Endodermal cell (in vitro differentiated cells): Measurements from ENCODE around the gene NHEJ1. TPM values are rescaled to one million over a fixed set of nuclear protein-coding genes. Genes with fewer than 3 reads are reported as not detected.

Source experiments
- DNase-seq: peaks from one replicate; pipeline ENCODE4 v3.0.0-alpha.2; 2017
- H3K27ac ChIP-seq: 2 replicates; pipeline ENCODE4 v1.5.1; 2013; ENCODE audit warnings: mild to moderate bottlenecking, low read depth, low read length, moderate library complexity
- H3K27me3 ChIP-seq: 2 replicates; pipeline ENCODE4 v1.6.1; 2013; ENCODE audit warnings: mild to moderate bottlenecking, low read length, moderate library complexity; ENCODE audit not compliant: insufficient read depth, control insufficient read depth, poor library complexity, severe bottlenecking
- H3K36me3 ChIP-seq: 2 replicates; pipeline ENCODE4 v1.7.0; 2013; ENCODE audit warnings: mild to moderate bottlenecking, low read length, moderate library complexity; ENCODE audit not compliant: control insufficient read depth, insufficient read depth
- H3K4me1 ChIP-seq: one replicate; pipeline ENCODE4 v1.7.0; 2013; ENCODE audit warnings: low read length; ENCODE audit not compliant: control insufficient read depth, insufficient read depth
- H3K4me3 ChIP-seq: 2 replicates; pipeline ENCODE4 v1.5.1; 2013; ENCODE audit warnings: mild to moderate bottlenecking, low read length, moderate library complexity
- H3K9ac ChIP-seq: 2 replicates; pipeline ENCODE4 v1.6.1; 2013; ENCODE audit warnings: mild to moderate bottlenecking, low read length, moderate library complexity; ENCODE audit not compliant: poor library complexity, severe bottlenecking; ENCODE audit errors: extremely low read depth
- H3K9me3 ChIP-seq: 2 replicates; pipeline ENCODE4 v1.6.1; 2013; ENCODE audit warnings: mild to moderate bottlenecking, low read length, moderate library complexity; ENCODE audit not compliant: control insufficient read depth
- H3K27ac Mint-ChIP-seq: 2 replicates; pipeline ENCODE4 v1.8.0; 2020; ENCODE audit warnings: mixed read lengths
- H3K27me3 Mint-ChIP-seq: 2 replicates; pipeline ENCODE4 v1.8.0; 2021; ENCODE audit warnings: mild to moderate bottlenecking, mixed read lengths; ENCODE audit not compliant: insufficient read depth
- H3K36me3 Mint-ChIP-seq: 2 replicates; pipeline ENCODE4 v1.8.0; 2020; ENCODE audit warnings: low read depth, mixed read lengths
- H3K4me1 Mint-ChIP-seq: 2 replicates; pipeline ENCODE4 v1.8.0; 2020; ENCODE audit warnings: mixed read lengths
- H3K4me3 Mint-ChIP-seq: 2 replicates; pipeline ENCODE4 v1.8.0; 2020; ENCODE audit warnings: mild to moderate bottlenecking, moderate library complexity, mixed read lengths
- H3K9me3 Mint-ChIP-seq: 2 replicates; pipeline ENCODE4 v1.8.0; 2020; ENCODE audit warnings: mild to moderate bottlenecking, mixed read lengths
- WGBS, 2 experiments: methylation state at CpG; one replicate each; pipeline versions ENCODE4 v1.1.5 to v1.1.7; 2013; ENCODE audit warnings: missing lambda C conversion rate in 2 of 2, mixed read lengths in 1 of 2; ENCODE audit not compliant: insufficient coverage in 1 of 2, insufficient read length in 1 of 2; 5-methylcytosine and 5-hydroxymethylcytosine counted together
- total RNA-seq, 2 donors: library from RNA; stranded (reverse); fragmentation: NEBNext Ultra II Directional in 1 of 2; extraction: Animal tissue kit (Norgen Biotek cat#: 25700) in 1 of 2; gene quantifications; 2 replicates in 1 of 2; 3 replicates in 1 of 2; pipeline ENCODE4 v1.2.1, GENCODE V29; 2021
- TF ChIP-seq, protein P1 (sequence below): fragments of 200-600 bp; sonication (generic); conservative IDR thresholded peaks from 2 replicates; pipeline ENCODE4 v1.5.0; 2021; ENCODE audit warnings: antibody characterized with exemption, mild to moderate bottlenecking

Gene NHEJ1
- total RNA-seq, 2 donors from 2014 or later, result 16.2 to 27.4 TPM

GRCh38 chr2:219118504-219118903 lies 42.1 kb downstream of the NHEJ1 start:
- no peak for DNase-seq
- Histone ChIP-seq H3K9ac (no peak overlapping the region), H3K27ac (no peak overlapping the region), H3K9me3 (no peaks in the 10 kb centered on the region), H3K4me1 (peaks cover 3% of the 10 kb centered on the region), H3K36me3 (no peaks in the 10 kb centered on the region), H3K27me3 (no peaks in the 10 kb centered on the region), H3K4me3 (no peak overlapping the region)
- Mint-ChIP-seq H3K27me3 (no peaks in the 10 kb centered on the region), H3K9me3 (no peaks in the 10 kb centered on the region), H3K36me3 (no peaks in the 10 kb centered on the region), H3K27ac (no peak overlapping the region), H3K4me3 (no peak overlapping the region), H3K4me1 (peaks cover 48% of the 10 kb centered on the region)
- TF ChIP-seq, protein P1, sequence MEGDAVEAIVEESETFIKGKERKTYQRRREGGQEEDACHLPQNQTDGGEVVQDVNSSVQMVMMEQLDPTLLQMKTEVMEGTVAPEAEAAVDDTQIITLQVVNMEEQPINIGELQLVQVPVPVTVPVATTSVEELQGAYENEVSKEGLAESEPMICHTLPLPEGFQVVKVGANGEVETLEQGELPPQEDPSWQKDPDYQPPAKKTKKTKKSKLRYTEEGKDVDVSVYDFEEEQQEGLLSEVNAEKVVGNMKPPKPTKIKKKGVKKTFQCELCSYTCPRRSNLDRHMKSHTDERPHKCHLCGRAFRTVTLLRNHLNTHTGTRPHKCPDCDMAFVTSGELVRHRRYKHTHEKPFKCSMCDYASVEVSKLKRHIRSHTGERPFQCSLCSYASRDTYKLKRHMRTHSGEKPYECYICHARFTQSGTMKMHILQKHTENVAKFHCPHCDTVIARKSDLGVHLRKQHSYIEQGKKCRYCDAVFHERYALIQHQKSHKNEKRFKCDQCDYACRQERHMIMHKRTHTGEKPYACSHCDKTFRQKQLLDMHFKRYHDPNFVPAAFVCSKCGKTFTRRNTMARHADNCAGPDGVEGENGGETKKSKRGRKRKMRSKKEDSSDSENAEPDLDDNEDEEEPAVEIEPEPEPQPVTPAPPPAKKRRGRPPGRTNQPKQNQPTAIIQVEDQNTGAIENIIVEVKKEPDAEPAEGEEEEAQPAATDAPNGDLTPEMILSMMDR, result no peak
- 89 to 92% methylated on average over 11 to 12 of the region's 12 CpGs for WGBS, 2 experiments

DNA sequence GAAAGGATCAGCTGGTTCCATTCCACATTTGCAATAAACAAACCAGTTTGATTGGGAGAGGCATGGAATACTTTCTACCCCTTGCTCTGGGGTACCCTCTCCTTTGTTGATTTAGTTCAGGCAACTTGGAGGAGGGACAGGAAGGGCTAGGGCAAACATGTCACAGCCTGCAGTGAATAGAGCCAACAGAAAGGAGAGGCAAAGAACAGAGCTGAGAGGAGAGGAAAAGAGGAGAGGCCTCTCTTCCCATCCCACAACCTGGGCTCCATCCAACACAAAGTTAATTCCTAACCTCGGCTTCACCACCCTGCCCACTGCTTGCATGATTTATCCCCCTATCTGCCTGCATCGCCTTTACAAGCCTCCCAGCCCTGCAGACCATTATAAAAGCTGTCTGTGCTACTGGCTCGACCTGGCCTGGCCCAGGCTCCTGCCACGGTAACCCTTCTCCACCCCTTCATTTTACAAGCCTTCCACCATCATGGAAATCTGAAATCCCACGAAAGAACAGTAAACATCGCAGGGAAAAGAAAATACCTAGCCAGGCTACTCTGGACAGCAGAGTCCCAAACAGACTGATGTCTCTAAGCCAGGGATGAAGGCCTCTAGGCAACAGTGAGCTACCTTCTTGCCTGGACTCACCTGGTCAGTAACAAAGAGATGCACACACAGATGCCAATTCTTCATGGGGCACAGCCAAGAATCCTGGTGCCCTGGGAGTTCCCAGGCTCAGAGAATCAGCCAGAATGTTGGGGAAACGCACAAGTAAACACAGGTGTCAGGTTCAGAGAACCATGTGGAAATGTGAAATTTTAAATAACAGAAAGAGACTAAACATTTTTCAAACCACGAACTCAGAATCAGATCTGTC lies 43.6 kb downstream of the NHEJ1 start:
- no peaks in the 10 kb centered on the region for H3K36me3 ChIP-seq
- H3K4me3 Mint-ChIP-seq, result no peak overlapping the region
- TF ChIP-seq, protein P1, result no peak
- no peak overlapping the region for H3K9ac ChIP-seq
- WGBS, 2 experiments, result 92 to 94% methylated on average over 4 to 8 of the region's 8 CpGs
- H3K9me3 ChIP-seq, result no peaks in the 10 kb centered on the region
- peaks cover 40% of the 10 kb centered on the region for H3K4me1 Mint-ChIP-seq
- peaks cover 3% of the 10 kb centered on the region for H3K4me1 ChIP-seq
- DNase-seq, result no peak
- no peak overlapping the region for H3K27ac Mint-ChIP-seq
- H3K27me3 ChIP-seq, result no peaks in the 10 kb centered on the region
- no peak overlapping the region for H3K4me3 ChIP-seq
- H3K27me3 Mint-ChIP-seq, result no peaks in the 10 kb centered on the region
- no peaks in the 10 kb centered on the region for H3K9me3 Mint-ChIP-seq
- no peaks in the 10 kb centered on the region for H3K36me3 Mint-ChIP-seq
- H3K27ac ChIP-seq, result no peak overlapping the region

GRCh38 chr2:219112651-219113338 lies 47.8 kb downstream of the NHEJ1 start:
- Mint-ChIP-seq H3K9me3 (no peaks in the 10 kb centered on the region), H3K4me3 (no peak overlapping the region), H3K36me3 (no peaks in the 10 kb centered on the region), H3K27me3 (no peaks in the 10 kb centered on the region), H3K27ac (no peak overlapping the region), H3K4me1 (peaks cover 42% of the 10 kb centered on the region)
- no peaks in the 10 kb centered on the region for H3K36me3 ChIP-seq
- H3K4me1 ChIP-seq, result peaks cover 6% of the 10 kb centered on the region
- H3K9ac ChIP-seq, result no peak overlapping the region
- TF ChIP-seq, protein P1, result no peak
- H3K4me3 ChIP-seq, result no peak overlapping the region
- no peaks in the 10 kb centered on the region for H3K9me3 ChIP-seq
- 93% methylated on average over 4 to 9 of the region's 9 CpGs for WGBS, 2 experiments
- no peaks in the 10 kb centered on the region for H3K27me3 ChIP-seq
- H3K27ac ChIP-seq, result no peak overlapping the region
- no peak for DNase-seq
